Hepatocyte (in vitro differentiated cells): ENCODE measurements around the gene SMARCB1. TPM values are rescaled to one million over a fixed set of nuclear protein-coding genes. Genes with fewer than 3 reads are reported as not detected.

Source experiments
- DNase-seq: peaks from one replicate; pipeline ENCODE4 v3.0.0-alpha.2; 2016; ENCODE audit warnings: low spot score
- H2AFZ ChIP-seq: fragments of 200-600 bp; sonication (generic); 2 replicates; pipeline ENCODE4 v1.6.0; 2016; ENCODE audit warnings: antibody characterized with exemption, mild to moderate bottlenecking
- H3K27ac ChIP-seq: fragments of 200-600 bp; sonication (generic); 2 replicates; pipeline ENCODE4 v1.5.1; 2016; ENCODE audit warnings: mild to moderate bottlenecking
- H3K27me3 ChIP-seq: fragments of 200-600 bp; sonication (generic); 2 replicates; pipeline ENCODE4 v1.6.1; 2016
- H3K36me3 ChIP-seq: fragments of 200-600 bp; sonication (generic); replicated peaks from 2 replicates; pipeline ENCODE4 v1.5.1; 2016; ENCODE audit warnings: low read depth; ENCODE audit not compliant: insufficient read depth
- H3K4me1 ChIP-seq: fragments of 200-600 bp; sonication (generic); 2 replicates; pipeline ENCODE4 v1.5.1; 2016; ENCODE audit warnings: mild to moderate bottlenecking, moderate library complexity; ENCODE audit not compliant: insufficient read depth
- H3K4me2 ChIP-seq: fragments of 200-600 bp; sonication (generic); 2 replicates; pipeline ENCODE4 v1.6.0; 2016
- H3K4me3 ChIP-seq: fragments of 200-600 bp; sonication (generic); 2 replicates; pipeline ENCODE4 v1.5.1; 2016; ENCODE audit warnings: mild to moderate bottlenecking
- H3K79me2 ChIP-seq: fragments of 200-600 bp; sonication (generic); 2 replicates; pipeline ENCODE4 v1.6.0; 2017; ENCODE audit warnings: mild to moderate bottlenecking
- H3K9me2 ChIP-seq: fragments of 200-600 bp; sonication (generic); replicated peaks from 2 replicates; pipeline ENCODE4 v1.6.0; 2017; ENCODE audit warnings: mild to moderate bottlenecking; ENCODE audit not compliant: insufficient read depth
- H3K9me3 ChIP-seq: fragments of 200-600 bp; sonication (generic); 2 replicates; pipeline ENCODE4 v1.5.1; 2016; ENCODE audit warnings: low read depth, mild to moderate bottlenecking
- H4K20me1 ChIP-seq: fragments of 200-600 bp; sonication (generic); 2 replicates; pipeline ENCODE4 v1.6.0; 2016; ENCODE audit warnings: mild to moderate bottlenecking; ENCODE audit not compliant: insufficient read depth, poor library complexity, severe bottlenecking
- CTCF ChIP-seq: fragments of 200-600 bp; sonication (generic); IDR thresholded peaks from 2 replicates; pipeline ENCODE4 v1.5.1; 2016; ENCODE audit warnings: antibody characterized with exemption, mild to moderate bottlenecking; ENCODE audit not compliant: poor library complexity
- EZH2 ChIP-seq: fragments of 200-600 bp; sonication (generic); IDR thresholded peaks from 2 replicates; pipeline ENCODE4 v1.6.1; 2016; ENCODE audit warnings: antibody characterized with exemption, mild to moderate bottlenecking, borderline replicate concordance
- EZH2phosphoT487 ChIP-seq: fragments of 200-600 bp; sonication (generic); IDR thresholded peaks from one replicate; pipeline ENCODE4 v1.6.1; 2018; ENCODE audit warnings: antibody characterized with exemption, mild to moderate bottlenecking, low read depth, moderate library complexity; ENCODE audit not compliant: unreplicated experiment, severe bottlenecking
- WGBS: methylation state at CpG from one replicate; pipeline ENCODE4 v1.1.6; 2016; ENCODE audit warnings: low lambda C conversion rate; ENCODE audit errors: missing lambda C conversion rate; 5-methylcytosine and 5-hydroxymethylcytosine counted together
- polyA plus RNA-seq: library from polyadenylated mRNA; unstranded; fragments of >200 nt; fragmentation: Nextera tagmentation; extraction: Ambion mirVana; gene quantifications from 2 replicates; pipeline ENCODE4 v1.2.1, GENCODE V29; 2016
- total RNA-seq: library from RNA; depleted of rRNA; stranded (reverse); fragments of >200 nt; gene quantifications from 2 replicates; pipeline ENCODE4 v1.2.3, GENCODE V29; 2014

SMARCB1 gene
- total and polyA plus RNA-seq, 2 experiments from 2014 or later: 84.3 to 120 TPM

DNA sequence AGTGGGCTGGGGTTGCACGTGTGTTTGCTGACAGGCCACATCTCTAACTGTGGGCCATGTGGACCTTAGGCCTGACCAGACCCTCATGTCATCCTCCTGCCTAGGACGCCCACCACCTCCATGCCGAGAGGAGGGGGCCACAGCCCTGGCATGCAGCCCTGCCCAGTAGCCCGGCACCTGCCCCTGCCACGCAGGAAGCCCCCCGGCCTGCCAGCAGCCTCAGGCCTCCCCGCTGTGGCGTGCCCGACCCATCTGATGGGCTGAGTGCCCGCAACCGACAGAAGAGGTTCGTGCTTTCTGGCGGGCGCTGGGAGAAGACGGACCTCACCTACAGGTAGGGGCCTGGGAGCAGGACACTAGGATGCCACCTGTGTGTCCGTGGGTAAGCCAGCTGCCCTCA lies 7.7 kb upstream of the SMARCB1 start:
- Histone ChIP-seq H3K79me2 (peaks cover 4% of the 10 kb centered on the region), H3K27ac (no peak overlapping the region), H3K36me3 (no peaks in the 10 kb centered on the region), H3K9me2 (no peaks in the 10 kb centered on the region), H4K20me1 (no peaks in the 10 kb centered on the region), H3K27me3 (no peaks in the 10 kb centered on the region), H3K4me1 (peaks cover 37% of the 10 kb centered on the region), H3K4me3 (no peak overlapping the region), H3K4me2 (no peak overlapping the region), H2AFZ (no peak overlapping the region), H3K9me3 (no peaks in the 10 kb centered on the region)
- TF ChIP-seq CTCF: no peak
- no peak for TF ChIP-seq EZH2
- TF ChIP-seq EZH2phosphoT487: no peak
- WGBS: 93% methylated on average over 16 of the region's 16 CpGs
- no peak for DNase-seq

GRCh38 chr22:23779731-23780130 lies 7.0 kb upstream of the SMARCB1 start:
- peaks cover 37% of the 10 kb centered on the region for H3K4me1 ChIP-seq
- H3K79me2 ChIP-seq: peaks cover 4% of the 10 kb centered on the region
- H3K36me3 ChIP-seq: no peaks in the 10 kb centered on the region
- H3K9me2 ChIP-seq: no peaks in the 10 kb centered on the region
- no peak for DNase-seq
- WGBS: 91% methylated on average over 5 of the region's 5 CpGs
- no peaks in the 10 kb centered on the region for H3K9me3 ChIP-seq
- TF ChIP-seq EZH2 (no peak), CTCF (no peak), EZH2phosphoT487 (no peak)
- no peak overlapping the region for H3K4me2 ChIP-seq
- no peak overlapping the region for H3K27ac ChIP-seq
- no peaks in the 10 kb centered on the region for H3K27me3 ChIP-seq
- no peak overlapping the region for H3K4me3 ChIP-seq
- no peaks in the 10 kb centered on the region for H4K20me1 ChIP-seq
- H2AFZ ChIP-seq: no peak overlapping the region

GRCh38 chr22:23780146-23780748 lies 6.5 kb upstream of the SMARCB1 start:
- Histone ChIP-seq H3K4me3 (no peak overlapping the region), H2AFZ (no peak overlapping the region), H3K36me3 (no peaks in the 10 kb centered on the region)

More at GRCh38 chr22:23780146-23780748, 6.5 kb upstream of the SMARCB1 start:
- peaks cover under 1% of the 10 kb centered on the region for H3K79me2 ChIP-seq
- H3K4me1 ChIP-seq: peaks cover 32% of the 10 kb centered on the region
- no peaks in the 10 kb centered on the region for H4K20me1 ChIP-seq
- DNase-seq: no peak
- H3K9me2 ChIP-seq: no peaks in the 10 kb centered on the region
- H3K9me3 ChIP-seq: no peaks in the 10 kb centered on the region
- H3K27me3 ChIP-seq: no peaks in the 10 kb centered on the region
- 90% methylated on average over 20 of the region's 20 CpGs for WGBS
- H3K4me2 ChIP-seq: no peak overlapping the region
- no peak overlapping the region for H3K27ac ChIP-seq
- no peak for TF ChIP-seq EZH2
- no peak for TF ChIP-seq EZH2phosphoT487
- TF ChIP-seq CTCF: no peak
